GM23338 (cell line): ENCODE results near the gene TMEM45A. TPM values are rescaled to one million over a fixed set of nuclear protein-coding genes. Genes with fewer than 3 reads are reported as not detected.

Source experiments
- ATAC-seq: fragments of 200-7000 bp; cut with Tn5 transposase; 3 replicates; pipeline ENCODE4 v1.9.1; 2020
- DNase-seq: peaks from one replicate; pipeline ENCODE4 v3.0.0-alpha.2; 2015; ENCODE audit warnings: low spot score
- H2AFZ ChIP-seq: fragments of 200-600 bp; sonication (generic); 2 replicates; pipeline ENCODE4 v1.8.0; 2016; ENCODE audit warnings: antibody characterized with exemption, mild to moderate bottlenecking, moderate library complexity
- H3F3A ChIP-seq: fragments of 200-600 bp; sonication (generic); replicated peaks from 2 replicates; pipeline ENCODE4 v1.8.0; 2017; ENCODE audit warnings: antibody characterized with exemption, mixed run types, low read depth
- H3K27ac ChIP-seq: fragments of 200-600 bp; sonication (generic); 2 replicates; pipeline ENCODE4 v1.6.1; 2016; ENCODE audit warnings: low read depth
- H3K27me3 ChIP-seq: fragments of 200-600 bp; sonication (generic); 2 replicates; pipeline ENCODE4 v1.8.0; 2016; ENCODE audit warnings: mild to moderate bottlenecking, mixed run types, moderate library complexity; ENCODE audit not compliant: insufficient read depth
- H3K36me3 ChIP-seq: fragments of 200-600 bp; sonication (generic); 2 replicates; pipeline ENCODE4 v1.8.0; 2016; ENCODE audit warnings: mild to moderate bottlenecking; ENCODE audit not compliant: insufficient read depth
- H3K4me1 ChIP-seq: fragments of 200-600 bp; sonication (generic); 2 replicates; pipeline ENCODE4 v1.8.0; 2016; ENCODE audit warnings: mild to moderate bottlenecking, moderate library complexity; ENCODE audit not compliant: insufficient read depth
- H3K4me2 ChIP-seq: fragments of 200-600 bp; sonication (generic); 2 replicates; pipeline ENCODE4 v1.7.1; 2017; ENCODE audit warnings: mixed run types
- H3K4me3 ChIP-seq: fragments of 200-600 bp; sonication (generic); 2 replicates; pipeline ENCODE4 v1.6.1; 2016; ENCODE audit warnings: mixed run types
- H3K79me2 ChIP-seq: fragments of 200-600 bp; sonication (generic); replicated peaks from 2 replicates; pipeline ENCODE4 v1.8.0; 2017; ENCODE audit warnings: mild to moderate bottlenecking; ENCODE audit not compliant: insufficient read depth
- H3K9me2 ChIP-seq: fragments of 200-600 bp; sonication (generic); 2 replicates; pipeline ENCODE4 v1.8.0; 2017; ENCODE audit not compliant: insufficient read depth
- H4K20me1 ChIP-seq: fragments of 200-600 bp; sonication (generic); replicated peaks from 2 replicates; pipeline ENCODE4 v1.8.0; 2017; ENCODE audit warnings: mild to moderate bottlenecking; ENCODE audit not compliant: insufficient read depth
- H3K27ac Mint-ChIP-seq: 2 replicates; pipeline ENCODE4 v1.8.0; 2020; ENCODE audit warnings: inconsistent platforms, mild to moderate bottlenecking, moderate library complexity, mixed read lengths
- H3K27me3 Mint-ChIP-seq: 3 replicates; pipeline ENCODE4 v1.8.0; 2022; ENCODE audit warnings: low read depth, mild to moderate bottlenecking, moderate library complexity, mixed read lengths, inconsistent platforms; ENCODE audit not compliant: insufficient read depth, poor library complexity
- H3K36me3 Mint-ChIP-seq: 3 replicates; pipeline ENCODE4 v1.8.0; 2021; ENCODE audit warnings: low read depth, mild to moderate bottlenecking, inconsistent platforms, moderate library complexity, mixed read lengths
- H3K4me1 Mint-ChIP-seq: 3 replicates; pipeline ENCODE4 v1.8.0; 2020; ENCODE audit warnings: mild to moderate bottlenecking, inconsistent platforms, mixed read lengths
- H3K4me3 Mint-ChIP-seq: 3 replicates; pipeline ENCODE4 v1.8.0; 2021; ENCODE audit warnings: moderate library complexity, mild to moderate bottlenecking, inconsistent platforms, mixed read lengths
- H3K9me3 Mint-ChIP-seq: 3 replicates; pipeline ENCODE4 v1.8.0; 2020; ENCODE audit warnings: moderate library complexity, mild to moderate bottlenecking, inconsistent platforms, mixed read lengths
- CREB1 ChIP-seq: fragments of 250-450 bp; sonication (Bioruptor Pico); IDR thresholded peaks from 2 replicates; pipeline ENCODE4 v1.5.0; 2020; ENCODE audit warnings: low read depth, mild to moderate bottlenecking, moderate library complexity
- CTCF ChIP-seq, 2 experiments: fragments of 200-600 bp in 1 of 2; sonication (generic) in 1 of 2; conservative IDR thresholded peaks; 2 replicates each; pipeline versions ENCODE4 v1.5.1 to v1.6.1; 2016 to 2017; ENCODE audit warnings: antibody characterized with exemption in 2 of 2, low read depth in 2 of 2, mild to moderate bottlenecking in 2 of 2, moderate library complexity in 1 of 2
- ETS1 ChIP-seq: IDR thresholded peaks from 2 replicates; pipeline ENCODE4 v1.6.1; 2016; ENCODE audit warnings: antibody characterized with exemption
- EZH2phosphoT487 ChIP-seq: fragments of 200-600 bp; sonication (generic); IDR thresholded peaks from one replicate; pipeline ENCODE4 v1.8.1; 2018; ENCODE audit warnings: antibody characterized with exemption; ENCODE audit not compliant: unreplicated experiment
- JUNB ChIP-seq: IDR thresholded peaks from one replicate; pipeline ENCODE4 v1.6.1; 2016; ENCODE audit warnings: antibody characterized with exemption; ENCODE audit not compliant: unreplicated experiment
- NANOG ChIP-seq: IDR thresholded peaks from 2 replicates; pipeline ENCODE4 v1.6.1; 2016; ENCODE audit warnings: antibody characterized with exemption, borderline replicate concordance
- POLR2AphosphoS5 ChIP-seq: IDR thresholded peaks from 2 replicates; pipeline ENCODE4 v1.6.1; 2016; ENCODE audit warnings: antibody characterized with exemption, low read depth
- REST ChIP-seq: IDR thresholded peaks from one replicate; pipeline ENCODE4 v1.6.1; 2018; ENCODE audit warnings: antibody characterized with exemption; ENCODE audit not compliant: unreplicated experiment
- STAT1 ChIP-seq: IDR thresholded peaks from one replicate; pipeline ENCODE4 v1.6.1; 2016; ENCODE audit warnings: antibody characterized with exemption; ENCODE audit not compliant: unreplicated experiment
- ZNF114 ChIP-seq: fragments of 250-450 bp; sonication (Bioruptor Pico); IDR thresholded peaks from 2 replicates; pipeline ENCODE4 v1.5.0; 2020; ENCODE audit warnings: mild to moderate bottlenecking, moderate library complexity
- ZNF331 ChIP-seq: fragments of 250-450 bp; sonication (Bioruptor Pico); IDR thresholded peaks from 2 replicates; pipeline ENCODE4 v1.5.0; 2020; ENCODE audit warnings: low read depth, mild to moderate bottlenecking, moderate library complexity
- ZNF462 ChIP-seq: fragments of 250-450 bp; sonication (Bioruptor Pico); IDR thresholded peaks from 2 replicates; pipeline ENCODE4 v1.5.0; 2020; ENCODE audit warnings: mild to moderate bottlenecking, moderate library complexity
- polyA plus RNA-seq: library from polyadenylated mRNA; unstranded; fragments of >200 nt; fragmentation: Nextera tagmentation; extraction: Ambion mirVana; gene quantifications from 2 replicates; pipeline ENCODE4 v1.2.1, GENCODE V29; 2016
- total RNA-seq: library from RNA; depleted of rRNA; stranded (reverse); fragments of >200 nt; shearing (Covaris generic); gene quantifications from 2 replicates; pipeline ENCODE4 v1.2.3, GENCODE V29; 2014

The TMEM45A gene
- total and polyA plus RNA-seq, 2 experiments from 2014 or later: 6.5 to 12.7 TPM

GRCh38 chr3:100516232-100516631 lies 23.8 kb downstream of the TMEM45A start (continued):
- no peak for TF ChIP-seq REST
- no peak for TF ChIP-seq EZH2phosphoT487
- no peak for TF ChIP-seq STAT1

GRCh38 chr3:100516838-100517237 lies 24.4 kb downstream of the TMEM45A start:
- ATAC-seq (no peak), DNase-seq (no peak)
- H3K4me3 ChIP-seq: no peak overlapping the region
- no peaks in the 10 kb centered on the region for H4K20me1 ChIP-seq
- H3K36me3 ChIP-seq: no peaks in the 10 kb centered on the region
- H3K79me2 ChIP-seq: no peaks in the 10 kb centered on the region
- H3K4me1 ChIP-seq: no peaks in the 10 kb centered on the region
- H2AFZ ChIP-seq: no peak overlapping the region
- Mint-ChIP-seq H3K4me3 (no peak overlapping the region), H3K4me1 (no peaks in the 10 kb centered on the region), H3K27ac (no peak overlapping the region), H3K36me3 (no peaks in the 10 kb centered on the region), H3K27me3 (no peaks in the 10 kb centered on the region), H3K9me3 (peaks cover 2% of the 10 kb centered on the region; the same call in 1 of the 3 replicates)
- no peaks in the 10 kb centered on the region for H3F3A ChIP-seq
- no peaks in the 10 kb centered on the region for H3K27me3 ChIP-seq
- no peak overlapping the region for H3K27ac ChIP-seq
- H3K9me2 ChIP-seq: no peaks in the 10 kb centered on the region
- no peak overlapping the region for H3K4me2 ChIP-seq
- TF ChIP-seq ZNF331 (CRISPR knock-in tag): no peak
- no peak for TF ChIP-seq EZH2phosphoT487
- no peak for TF ChIP-seq POLR2AphosphoS5
- TF ChIP-seq STAT1: no peak
- TF ChIP-seq ETS1: no peak
- TF ChIP-seq CREB1: no peak
- no peak for TF ChIP-seq NANOG
- TF ChIP-seq CTCF (conservative IDR thresholded peaks at IDR 0.05; ENCODE audit: low read depth in 2 of 2): no peak
- no peak for TF ChIP-seq ZNF114 (CRISPR knock-in tag)
- no peak for TF ChIP-seq ZNF462 (CRISPR knock-in tag)
- TF ChIP-seq JUNB: no peak
